IPS-18c (cell line): ENCODE data around the gene YAP1.

Experiments used
- H3K4me3 ChIP-seq: 2 replicates; pipeline ENCODE4 v1.7.0; 2013; ENCODE audit warnings: low read depth, mild to moderate bottlenecking, low read length, moderate library complexity; ENCODE audit not compliant: insufficient read depth
- H3K9me3 ChIP-seq: one replicate; pipeline ENCODE4 v1.6.1; 2013; ENCODE audit warnings: mild to moderate bottlenecking, low read length, moderate library complexity; ENCODE audit not compliant: control insufficient read depth, insufficient read depth

The YAP1 gene

DNA sequence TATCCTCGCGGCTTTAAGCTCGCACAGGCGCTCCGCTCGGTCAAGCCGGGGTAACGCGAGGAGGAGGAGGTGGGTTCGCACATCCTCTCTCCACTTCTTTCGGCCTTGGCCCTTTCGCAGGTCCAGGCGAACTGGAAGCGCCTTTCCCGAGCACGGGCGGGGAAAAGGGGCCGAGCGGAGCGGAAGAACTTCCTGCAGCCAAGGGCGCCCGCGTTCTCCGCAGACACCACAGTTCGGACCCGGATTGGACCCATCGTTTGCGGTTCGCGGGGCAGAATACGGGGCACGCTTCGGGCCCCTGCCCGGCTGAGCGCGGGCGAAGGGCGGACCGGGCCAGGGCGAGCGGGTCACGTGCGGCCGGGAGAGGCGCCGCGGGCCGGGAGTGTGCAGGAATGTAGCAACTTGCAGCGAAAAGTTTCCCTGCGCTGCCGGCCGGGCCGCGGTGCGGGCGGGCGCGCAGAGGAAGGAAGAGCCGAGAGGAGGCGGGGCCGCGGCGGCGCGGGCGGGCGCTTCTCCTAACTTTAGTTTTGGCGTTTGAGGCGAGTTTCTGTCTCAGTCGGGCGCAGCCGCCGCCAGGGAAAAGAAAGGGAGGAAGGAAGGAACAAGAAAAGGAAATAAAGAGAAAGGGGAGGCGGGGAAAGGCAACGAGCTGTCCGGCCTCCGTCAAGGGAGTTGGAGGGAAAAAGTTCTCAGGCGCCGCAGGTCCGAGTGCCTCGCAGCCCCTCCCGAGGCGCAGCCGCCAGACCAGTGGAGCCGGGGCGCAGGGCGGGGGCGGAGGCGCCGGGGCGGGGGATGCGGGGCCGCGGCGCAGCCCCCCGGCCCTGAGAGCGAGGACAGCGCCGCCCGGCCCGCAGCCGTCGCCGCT, at the start of gene YAP1:
YAP1 (plus strand) TSS at position 552 of the 865 bp plus-strand sequence. CDS start 402 bp downstream, outside the sequence.
- Histone ChIP-seq H3K9me3 (peaks cover 3% of the 10 kb centered on the region), H3K4me3 (peak within 1 kb of the TSS; percentile 71)

DNA sequence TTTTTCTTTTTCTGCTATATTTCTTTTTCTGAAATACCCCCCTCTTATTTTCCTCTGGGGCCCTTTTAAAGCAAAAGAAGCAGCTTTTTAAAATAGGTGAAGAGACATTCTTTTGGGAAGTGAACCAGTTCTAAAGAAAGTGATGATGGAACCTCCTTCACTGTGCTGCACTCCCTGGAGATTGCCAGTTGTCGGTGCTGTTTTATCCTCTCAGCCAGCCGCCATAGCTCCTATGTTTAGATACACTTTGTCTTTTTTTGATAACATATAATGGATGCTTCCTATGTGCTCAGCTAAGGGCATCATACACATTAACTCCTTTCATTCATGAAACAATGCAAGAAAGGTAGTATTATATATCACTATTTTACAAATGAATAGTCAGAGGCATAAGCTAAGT, 49.0 kb upstream of the YAP1 start:
- no peaks in the 10 kb centered on the region for H3K9me3 ChIP-seq

DNA sequence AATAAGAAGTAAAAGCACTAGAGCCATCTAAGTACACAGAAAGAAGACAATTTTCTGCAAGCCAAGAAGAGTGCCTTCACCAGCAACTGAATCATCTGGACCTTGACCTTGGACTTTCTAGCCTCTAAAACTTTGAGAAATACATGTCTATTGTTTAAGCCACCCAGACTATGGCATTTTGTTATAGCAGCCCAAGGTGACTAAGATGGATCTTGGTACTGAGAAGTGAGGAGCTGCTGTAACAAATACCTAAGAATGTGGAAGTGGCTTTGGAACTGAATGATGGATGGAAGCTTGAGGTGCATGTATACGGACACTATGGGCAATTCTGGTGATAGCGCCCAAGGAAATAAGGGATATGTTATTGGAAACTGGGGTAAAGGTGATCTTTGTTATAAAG, 48.1 kb upstream of the YAP1 start:
- no peaks in the 10 kb centered on the region for H3K9me3 ChIP-seq
- no peak overlapping the region for H3K4me3 ChIP-seq

More for the DNA sequence above, 49.0 kb upstream of the YAP1 start:
- no peak overlapping the region for H3K4me3 ChIP-seq

GRCh38 chr11:102064316-102064715, 45.9 kb upstream of the YAP1 start:
- H3K9me3 ChIP-seq: no peaks in the 10 kb centered on the region

GRCh38 chr11:102070766-102071165, 39.5 kb upstream of the YAP1 start:
- Histone ChIP-seq H3K9me3 (peaks cover 5% of the 10 kb centered on the region), H3K4me3 (no peak overlapping the region)

More at GRCh38 chr11:102064316-102064715, 45.9 kb upstream of the YAP1 start:
- H3K4me3 ChIP-seq: no peak overlapping the region

DNA sequence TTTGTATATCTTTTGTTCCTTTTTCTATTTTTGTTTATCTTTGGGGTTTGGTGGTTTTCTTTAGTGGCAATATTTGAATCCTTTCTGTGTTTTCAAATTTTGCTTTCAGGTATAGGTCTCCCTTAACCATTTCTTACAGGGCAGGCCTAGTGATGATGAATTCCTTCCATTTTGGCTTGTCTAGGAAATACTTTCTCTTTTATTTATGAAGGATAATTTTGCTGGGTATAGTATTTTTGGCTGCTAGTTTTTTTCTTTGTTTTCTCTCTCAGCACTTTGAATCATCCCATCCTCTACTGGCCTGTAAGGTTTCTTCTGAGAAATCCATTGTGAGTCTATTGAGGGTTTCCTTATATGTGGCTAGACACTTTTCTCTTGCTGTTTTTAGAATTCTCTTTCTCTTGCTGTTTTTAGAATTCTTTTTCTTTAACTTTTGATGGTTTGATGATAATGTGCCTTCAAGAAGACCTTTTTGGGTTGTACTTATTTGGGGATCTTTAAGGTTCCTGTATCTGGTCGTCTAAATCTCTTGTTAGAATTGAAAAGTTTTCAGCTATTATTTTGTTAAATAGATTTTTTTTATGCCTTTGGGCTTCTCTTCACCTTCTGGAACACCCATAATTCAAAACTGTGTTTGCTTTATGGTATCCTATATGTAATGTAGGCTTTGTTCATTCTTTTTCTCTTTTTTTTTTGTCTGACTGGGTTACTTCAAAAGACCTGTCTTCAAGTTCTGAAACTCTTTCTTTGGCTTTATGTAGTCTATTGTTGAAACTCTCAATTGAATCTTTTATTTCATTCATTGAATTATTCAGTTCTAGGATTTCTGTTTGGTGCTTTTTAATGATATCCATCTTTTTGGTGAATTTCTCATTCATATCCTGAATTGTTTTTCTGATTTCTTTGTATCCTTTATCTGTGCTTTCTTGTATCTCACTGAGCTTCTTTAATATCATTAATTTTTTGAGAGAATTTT, 38.5 kb upstream of the YAP1 start:
- H3K9me3 ChIP-seq: peaks cover 5% of the 10 kb centered on the region
- no peak overlapping the region for H3K4me3 ChIP-seq

GRCh38 chr11:102073253-102073652, 37.0 kb upstream of the YAP1 start:
- H3K4me3 ChIP-seq: no peak overlapping the region
- peaks cover 5% of the 10 kb centered on the region for H3K9me3 ChIP-seq

GRCh38 chr11:102079625-102080024, 30.6 kb upstream of the YAP1 start:
- Histone ChIP-seq H3K9me3 (no peaks in the 10 kb centered on the region), H3K4me3 (no peak overlapping the region)

GRCh38 chr11:102081313-102081712, 28.9 kb upstream of the YAP1 start:
- Histone ChIP-seq H3K9me3 (no peaks in the 10 kb centered on the region), H3K4me3 (no peak overlapping the region)

DNA sequence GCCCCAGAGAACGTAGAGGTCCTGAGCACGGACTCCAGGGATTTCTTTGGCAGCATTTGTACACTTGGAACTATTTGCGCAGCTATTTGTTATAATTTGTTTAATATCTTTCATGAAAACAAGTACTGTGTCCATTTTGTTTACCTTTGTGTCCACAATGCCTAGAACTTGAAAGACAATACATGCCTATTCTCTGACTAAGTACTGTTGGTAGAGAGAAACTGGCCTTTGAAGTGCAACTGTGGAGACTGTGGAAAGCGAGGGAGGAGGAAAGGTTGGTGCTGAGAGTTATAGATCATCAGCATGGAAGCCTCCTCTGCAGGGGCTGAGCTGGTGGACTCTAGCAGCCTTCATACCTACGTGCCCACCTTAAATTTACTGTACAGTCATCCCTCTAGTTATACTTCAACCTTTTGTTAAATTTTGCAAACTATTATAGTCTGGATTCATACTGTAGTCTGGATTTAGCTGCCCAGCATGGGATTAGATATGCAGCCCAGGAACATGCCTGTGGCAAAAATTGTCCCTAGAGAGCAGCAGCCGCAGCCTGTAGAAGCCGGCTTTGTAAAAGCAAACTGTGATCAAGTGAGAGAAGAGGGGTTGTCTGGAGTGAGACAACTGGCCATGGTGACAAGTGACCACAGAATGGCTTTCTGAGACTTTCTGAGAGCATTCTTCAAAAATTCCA, 24.2 kb upstream of the YAP1 start:
- H3K4me3 ChIP-seq: no peak overlapping the region
- H3K9me3 ChIP-seq: no peaks in the 10 kb centered on the region

GRCh38 chr11:102097186-102097585, 13.1 kb upstream of the YAP1 start:
- Histone ChIP-seq H3K4me3 (no peak overlapping the region), H3K9me3 (peaks cover 3% of the 10 kb centered on the region)

- no peak overlapping the region for H3K4me3 ChIP-seq
- H3K9me3 ChIP-seq: peaks cover 3% of the 10 kb centered on the region
These were observed 10.5 kb upstream of the YAP1 start for GRCh38 chr11:102099755-102100154.

DNA sequence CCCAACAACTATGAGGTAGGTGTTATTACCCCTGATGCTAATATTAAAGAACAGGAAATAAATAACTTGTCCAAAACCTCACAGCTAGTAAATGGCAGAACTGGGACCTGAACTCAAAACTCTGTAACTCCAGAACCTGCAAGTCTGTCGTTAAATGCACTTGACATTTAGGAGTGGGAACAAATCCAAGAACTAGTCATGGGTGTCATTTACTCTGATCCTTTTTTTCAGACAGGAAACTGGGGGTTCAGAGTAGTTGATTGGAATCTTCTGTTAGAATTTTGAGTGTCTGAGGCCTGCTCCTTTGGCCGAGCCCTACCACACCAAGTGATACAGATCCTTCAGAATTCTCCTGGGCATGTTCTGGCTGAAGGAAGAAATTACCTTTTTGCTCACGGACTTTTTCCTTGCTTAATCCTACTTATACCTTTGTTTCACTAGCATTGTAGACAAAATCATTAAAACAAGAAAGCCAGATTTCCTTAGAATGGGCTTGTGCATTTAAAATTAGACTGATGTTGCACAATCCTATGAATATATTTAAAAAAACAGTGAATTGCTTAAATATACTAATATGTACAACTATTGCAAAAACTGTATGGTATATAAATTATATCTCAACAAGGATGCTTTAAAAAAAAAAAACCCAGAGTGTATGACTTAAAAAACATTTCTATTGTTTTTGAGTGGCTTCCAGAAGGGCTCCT, 1.4 kb upstream of the YAP1 start:
- Histone ChIP-seq H3K4me3 (peak overlapping the region; percentile 71; the same call in 1 of the 2 replicates), H3K9me3 (peaks cover 3% of the 10 kb centered on the region)

- Histone ChIP-seq H3K4me3 (peak overlapping the region; percentile 71), H3K9me3 (peaks cover 3% of the 10 kb centered on the region)
These were observed 439 bp downstream of the YAP1 start for GRCh38 chr11:102110761-102111010.

DNA sequence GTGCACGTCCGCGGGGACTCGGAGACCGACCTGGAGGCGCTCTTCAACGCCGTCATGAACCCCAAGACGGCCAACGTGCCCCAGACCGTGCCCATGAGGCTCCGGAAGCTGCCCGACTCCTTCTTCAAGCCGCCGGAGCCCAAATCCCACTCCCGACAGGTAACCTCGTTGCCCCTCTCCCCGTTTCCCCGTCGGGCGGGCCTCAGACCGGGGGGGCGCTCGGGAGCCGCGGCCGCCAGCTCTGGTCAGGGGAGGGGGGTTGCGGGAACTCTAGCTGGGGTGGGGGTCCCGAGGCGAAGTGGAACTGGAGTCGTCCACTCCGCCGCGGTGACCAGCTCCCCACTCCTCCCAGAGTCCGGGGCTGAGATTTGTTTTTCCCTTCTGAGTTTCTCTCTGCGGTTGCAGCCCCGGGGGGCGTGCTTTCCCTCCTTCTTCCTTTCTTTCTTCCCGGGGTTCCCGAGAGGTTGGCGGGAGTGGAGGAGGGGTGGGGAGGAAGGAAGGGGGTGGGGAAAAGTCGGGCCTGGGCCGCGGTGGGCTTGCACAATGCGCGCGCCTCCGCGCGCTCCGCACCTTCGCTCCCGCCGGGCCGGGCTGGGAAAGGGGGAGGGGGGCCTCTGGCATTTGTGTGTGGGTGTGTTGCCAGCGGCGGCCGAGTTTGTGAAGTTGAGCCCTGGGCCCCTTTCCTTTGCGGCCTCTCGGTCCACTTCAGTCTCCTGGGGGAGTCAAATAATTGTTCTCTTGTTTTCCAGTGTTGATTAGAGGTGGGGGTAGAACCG, 952 bp downstream of the YAP1 start:
- Histone ChIP-seq H3K4me3 (peak overlapping the region; percentile 71), H3K9me3 (peaks cover 3% of the 10 kb centered on the region)

DNA sequence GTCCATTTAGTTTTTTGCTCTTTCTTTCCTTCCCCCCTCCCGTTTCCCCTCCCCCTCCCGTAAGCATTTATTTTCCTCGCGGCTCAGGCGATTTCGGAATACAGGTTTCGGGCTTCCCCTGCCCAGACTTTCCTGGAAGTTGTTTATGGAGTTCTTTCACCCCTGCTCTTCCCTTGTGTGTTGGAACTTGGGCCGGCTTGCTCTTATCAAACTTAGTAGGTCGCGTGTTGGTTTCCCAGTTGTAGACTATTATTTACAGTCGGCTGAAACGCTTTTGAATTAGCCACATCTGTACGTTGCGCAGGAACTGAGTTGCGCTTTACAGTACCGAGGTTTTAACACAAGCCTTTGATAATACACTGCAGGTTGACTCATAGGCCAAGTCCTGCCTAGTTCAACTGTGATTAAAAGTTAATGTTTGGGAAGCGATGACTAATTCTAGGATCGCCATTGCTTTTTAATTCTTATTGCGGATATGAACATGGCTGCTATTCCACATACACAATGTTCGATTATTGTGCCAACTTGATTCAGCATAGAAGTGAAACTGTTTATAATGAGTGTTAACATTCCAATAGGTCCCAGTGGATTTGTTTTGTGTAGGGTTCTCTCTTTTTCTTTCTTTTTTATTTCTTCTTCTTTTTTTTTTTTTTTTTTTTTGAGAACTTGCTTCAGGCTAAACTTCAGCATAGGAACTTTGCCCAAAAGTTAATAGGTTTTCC, 1.7 kb downstream of the YAP1 start:
- peak overlapping the region; percentile 71 for H3K4me3 ChIP-seq

More for the DNA sequence above, 1.7 kb downstream of the YAP1 start:
- peaks cover 3% of the 10 kb centered on the region for H3K9me3 ChIP-seq
